Esophagus squamous epithelium (tissue), 4 donors: ENCODE results near the gene CDK6.

Source experiments
- POLR2A ChIP-seq, 4 donors: fragments of 450-650 bp; IDR thresholded peaks; one replicate each; pipeline ENCODE4 v1.6.1; 2017; ENCODE audit warnings: antibody characterized with exemption in 4 of 4, mild to moderate bottlenecking in 4 of 4, moderate library complexity in 3 of 4
- TF ChIP-seq, protein P1 (sequence below), 6 experiments: fragments of 450-650 bp in 4 of 6; fragments of 200-600 bp in 2 of 6; sonication (generic) in 2 of 6; IDR thresholded peaks; one replicate each; pipeline ENCODE4 v1.5.1; 2016 to 2019; ENCODE audit warnings: antibody characterized with exemption in 6 of 6, mild to moderate bottlenecking in 4 of 6, moderate library complexity in 4 of 6

GRCh38 chr7:92769394-92769699 is 67.0 kb downstream of the CDK6 start:
- TF ChIP-seq, protein P1, sequence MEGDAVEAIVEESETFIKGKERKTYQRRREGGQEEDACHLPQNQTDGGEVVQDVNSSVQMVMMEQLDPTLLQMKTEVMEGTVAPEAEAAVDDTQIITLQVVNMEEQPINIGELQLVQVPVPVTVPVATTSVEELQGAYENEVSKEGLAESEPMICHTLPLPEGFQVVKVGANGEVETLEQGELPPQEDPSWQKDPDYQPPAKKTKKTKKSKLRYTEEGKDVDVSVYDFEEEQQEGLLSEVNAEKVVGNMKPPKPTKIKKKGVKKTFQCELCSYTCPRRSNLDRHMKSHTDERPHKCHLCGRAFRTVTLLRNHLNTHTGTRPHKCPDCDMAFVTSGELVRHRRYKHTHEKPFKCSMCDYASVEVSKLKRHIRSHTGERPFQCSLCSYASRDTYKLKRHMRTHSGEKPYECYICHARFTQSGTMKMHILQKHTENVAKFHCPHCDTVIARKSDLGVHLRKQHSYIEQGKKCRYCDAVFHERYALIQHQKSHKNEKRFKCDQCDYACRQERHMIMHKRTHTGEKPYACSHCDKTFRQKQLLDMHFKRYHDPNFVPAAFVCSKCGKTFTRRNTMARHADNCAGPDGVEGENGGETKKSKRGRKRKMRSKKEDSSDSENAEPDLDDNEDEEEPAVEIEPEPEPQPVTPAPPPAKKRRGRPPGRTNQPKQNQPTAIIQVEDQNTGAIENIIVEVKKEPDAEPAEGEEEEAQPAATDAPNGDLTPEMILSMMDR (IDR thresholded peaks at IDR 0.05) = no peak
- TF ChIP-seq POLR2A (IDR thresholded peaks at IDR 0.05) = no peak
